ENCODE results near the gene CAMTA1.

Gene CAMTA1

DNA sequence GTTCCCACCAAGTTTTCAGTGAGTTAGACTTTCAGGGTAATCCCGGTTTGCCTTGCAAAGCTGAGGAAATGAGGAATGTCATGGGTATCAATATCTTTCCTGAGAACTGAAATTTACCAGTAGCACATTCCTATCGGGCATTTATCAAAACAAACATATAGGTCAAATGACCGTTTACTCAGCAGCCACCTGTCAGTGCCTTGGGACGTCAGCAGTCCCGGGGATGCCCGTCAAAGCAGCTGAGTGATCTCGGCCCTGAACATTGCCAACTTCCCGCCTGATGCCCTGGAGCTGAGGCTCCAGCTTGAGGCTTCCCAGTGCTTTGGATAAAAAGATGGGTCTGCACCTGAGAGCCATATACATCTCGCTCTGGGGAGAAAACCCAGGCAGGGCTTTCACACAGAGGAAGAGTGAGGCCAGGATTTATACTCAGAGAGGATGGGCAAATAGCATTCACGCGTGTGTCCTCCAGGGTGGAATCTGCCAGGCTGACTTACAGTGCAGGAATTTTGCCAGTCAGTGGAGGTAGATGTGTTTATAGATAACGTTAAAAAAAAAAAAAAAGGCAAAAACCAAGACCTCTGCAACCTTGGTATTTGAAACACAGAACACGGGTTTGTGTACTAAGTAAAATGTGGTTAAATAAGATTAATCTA is 550.1 kb downstream of the CAMTA1 start:
- no peak for DNase-seq

DNA sequence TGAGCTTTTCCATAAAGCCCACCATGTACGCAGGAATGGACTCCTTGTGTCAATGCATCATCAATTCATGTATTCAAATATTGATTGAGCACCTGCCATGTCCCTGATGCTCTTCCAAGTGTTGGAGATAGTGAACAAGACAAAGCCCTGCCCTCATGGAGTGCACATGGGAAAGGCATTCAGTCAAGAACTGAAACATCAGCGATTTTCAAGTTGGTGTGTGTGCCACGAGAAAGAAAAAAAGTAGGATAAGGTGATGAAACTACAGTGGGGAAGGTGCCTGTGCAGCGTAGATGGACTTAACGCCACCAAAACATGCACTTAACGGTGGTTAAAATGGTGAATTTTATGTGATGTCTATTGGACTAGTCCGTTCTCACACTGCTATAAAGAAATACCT is 553.2 kb downstream of the CAMTA1 start:
- no peak for DNase-seq

- DNase-seq: no peak
Measured at GRCh38 chr1:7339014-7339413, 553.8 kb downstream of the CAMTA1 start.

DNA sequence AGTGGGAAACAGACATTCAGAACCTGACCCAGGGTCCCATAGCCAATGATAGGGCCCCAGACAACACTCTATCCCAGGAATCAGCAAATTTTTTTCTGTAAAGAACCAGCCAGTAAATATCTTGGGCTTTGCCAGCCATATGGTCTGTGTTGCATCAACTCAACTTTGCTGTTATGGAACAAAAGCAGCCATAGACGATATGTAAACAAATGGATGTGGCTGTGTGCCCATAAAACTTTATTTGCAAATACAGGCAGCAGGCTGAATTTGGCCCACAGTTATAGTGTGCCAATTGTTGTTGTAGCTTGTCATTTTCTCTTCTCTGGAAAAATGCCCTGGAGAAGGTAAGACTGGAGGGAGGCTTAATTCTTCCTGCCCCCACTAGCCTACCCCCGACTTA is 554.7 kb downstream of the CAMTA1 start:
- peak; percentile 60 for DNase-seq

- DNase-seq: no peak
Measured at GRCh38 chr1:7341145-7341905, 556.1 kb downstream of the CAMTA1 start.

GRCh38 chr1:7343882-7344281 is 558.6 kb downstream of the CAMTA1 start:
- DNase-seq: no peak

DNA sequence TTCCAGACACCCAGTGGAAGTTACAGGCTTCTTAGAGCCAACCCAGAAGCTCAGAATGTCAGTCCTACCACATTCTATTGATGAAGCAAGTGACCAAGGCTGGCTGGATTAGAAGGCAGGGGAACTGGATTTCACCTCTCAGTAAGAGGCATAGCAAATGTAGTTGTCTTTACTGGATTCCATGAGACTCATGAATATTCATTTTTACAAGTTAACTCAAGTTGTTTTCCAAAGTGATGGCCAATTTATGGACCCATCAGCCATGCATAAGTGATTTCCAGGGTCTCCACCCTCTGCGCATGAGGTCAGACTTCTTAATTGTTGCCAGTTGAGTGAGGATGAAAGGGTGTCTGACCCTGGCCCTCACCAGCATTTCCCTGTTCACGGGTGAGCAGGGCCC is 559.0 kb downstream of the CAMTA1 start:
- no peak for DNase-seq

DNA sequence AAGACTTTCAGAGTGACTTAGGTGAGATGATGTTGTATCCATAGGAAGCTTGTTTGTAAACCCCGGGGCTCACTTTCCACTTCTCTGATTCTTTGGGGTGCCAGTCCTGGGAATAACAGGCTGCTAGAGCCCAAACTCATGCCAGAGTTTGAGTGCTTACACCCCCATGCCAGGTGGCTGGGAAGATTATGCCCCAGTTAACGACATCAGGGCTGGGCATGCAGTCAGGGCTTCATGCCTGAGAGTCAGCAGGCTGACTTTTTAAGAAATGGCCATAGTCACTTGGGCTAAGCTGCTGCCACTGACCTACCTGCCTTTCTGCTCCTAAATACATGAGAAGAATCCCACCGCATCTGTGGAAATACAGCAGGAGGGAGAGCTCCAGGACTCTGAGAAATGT is 560.3 kb downstream of the CAMTA1 start:
- no peak for DNase-seq

GRCh38 chr1:7346070-7346596 is 560.9 kb downstream of the CAMTA1 start:
- no peak for DNase-seq

DNA sequence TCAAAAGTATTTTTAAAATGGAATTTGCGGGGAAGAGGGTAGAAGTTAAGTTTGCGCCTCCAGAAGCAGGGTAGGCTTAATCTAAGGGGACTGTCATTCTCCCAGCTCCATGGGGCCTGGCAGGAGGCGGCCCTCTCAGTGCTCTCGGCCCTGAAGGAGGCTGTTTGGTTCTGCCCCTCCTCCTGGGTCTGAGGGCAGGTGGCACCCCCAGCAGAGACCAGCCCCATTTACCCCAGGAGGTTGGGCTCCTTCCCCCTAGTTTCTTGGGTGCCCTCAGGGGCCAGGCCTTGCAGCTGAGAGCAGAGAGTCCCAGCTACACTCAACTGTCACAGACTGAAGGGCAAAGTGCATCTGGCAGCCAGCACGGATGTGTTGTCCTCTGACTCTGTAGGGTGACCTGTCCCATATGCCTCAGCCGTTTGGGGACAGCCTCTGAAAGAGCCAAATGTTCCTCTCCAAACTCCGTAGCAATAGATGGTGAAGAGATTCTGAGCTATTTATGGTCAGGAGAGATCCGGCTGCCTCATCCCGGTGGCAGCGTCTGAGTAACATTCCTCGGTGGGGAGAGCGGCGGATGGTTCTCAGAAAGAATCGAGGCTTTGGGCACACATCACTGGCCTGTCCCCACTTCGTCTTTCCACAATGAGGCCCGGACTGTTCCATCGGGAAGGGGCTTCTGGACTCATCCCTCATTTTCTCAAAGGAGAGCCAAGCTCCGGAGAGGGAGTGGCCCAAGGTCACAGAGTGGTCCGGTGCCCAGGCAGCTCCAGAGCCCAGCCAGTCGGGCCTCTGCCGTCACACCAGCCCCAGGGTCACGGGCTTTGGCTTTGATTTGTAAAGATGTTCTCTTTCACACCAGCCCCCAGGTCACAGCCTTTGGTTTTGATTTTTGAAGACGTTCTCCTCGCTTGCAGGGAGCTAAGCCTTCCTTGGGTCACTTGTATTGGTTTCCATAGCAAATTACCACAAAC is 561.6 kb downstream of the CAMTA1 start:
- DNase-seq: no peak

- no peak for DNase-seq
Measured at GRCh38 chr1:7348073-7348472, 562.8 kb downstream of the CAMTA1 start.

- no peak for DNase-seq
Measured at GRCh38 chr1:7348580-7348979, 563.3 kb downstream of the CAMTA1 start.

DNA sequence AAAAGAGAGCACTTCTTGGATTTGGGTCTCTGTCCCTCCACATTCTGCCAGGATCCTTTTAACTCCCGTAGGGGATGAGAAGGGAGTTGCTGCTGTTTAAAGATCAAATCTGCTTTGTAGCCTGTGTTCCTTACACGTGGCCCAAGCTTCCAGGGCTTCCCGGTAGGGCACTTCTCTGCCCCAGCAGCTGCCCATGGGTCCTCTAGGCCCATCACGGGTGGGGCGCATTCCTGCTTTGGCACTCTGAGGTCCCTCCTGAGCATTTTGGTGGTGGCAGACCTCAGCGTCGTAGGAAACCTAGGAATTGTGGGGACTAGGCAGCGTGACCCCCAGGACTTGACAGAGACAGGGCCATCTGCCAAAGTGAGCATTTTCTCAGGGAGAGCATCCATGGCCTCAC is 565.5 kb downstream of the CAMTA1 start:
- no peak for DNase-seq

DNA sequence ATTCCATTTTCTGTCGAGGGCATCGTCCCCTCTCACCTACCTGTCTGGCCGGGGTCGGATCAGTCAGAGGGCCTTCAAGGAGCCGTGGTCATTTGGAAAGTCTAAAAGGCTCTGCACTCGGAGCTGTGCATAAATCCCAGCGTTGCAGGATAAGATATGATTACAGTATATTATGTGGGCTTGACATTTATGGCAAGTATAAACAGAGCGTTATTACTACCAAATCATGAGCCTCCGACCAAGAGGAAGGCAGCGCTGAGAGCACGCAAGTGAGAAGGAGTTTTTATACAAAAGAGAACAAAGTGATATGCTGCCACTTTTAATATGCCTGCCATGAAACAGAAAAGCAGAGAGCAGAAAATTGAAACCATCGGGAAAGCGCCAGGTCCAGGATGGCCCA is 566.4 kb downstream of the CAMTA1 start:
- DNase-seq: no peak

DNA sequence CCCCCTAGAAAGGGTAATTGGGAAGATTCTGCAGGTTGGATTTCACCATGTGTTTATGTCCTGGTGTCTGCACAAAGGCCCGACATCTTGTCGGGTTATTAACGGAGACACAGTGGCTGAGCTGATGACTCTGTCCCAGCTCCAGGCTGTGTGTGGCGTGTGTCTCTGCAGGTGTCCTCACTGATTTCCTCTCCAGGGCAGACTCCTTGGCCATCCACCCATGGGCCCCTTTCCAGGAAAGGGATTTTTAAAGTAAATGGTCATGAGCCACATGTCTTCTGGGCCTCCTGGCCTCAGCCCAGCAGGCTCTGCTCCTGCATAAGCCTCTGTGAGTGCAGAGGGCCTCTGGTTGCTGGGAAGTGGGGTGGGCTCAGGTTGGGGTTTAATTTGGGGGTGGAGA is 567.1 kb downstream of the CAMTA1 start:
- DNase-seq: no peak

DNA sequence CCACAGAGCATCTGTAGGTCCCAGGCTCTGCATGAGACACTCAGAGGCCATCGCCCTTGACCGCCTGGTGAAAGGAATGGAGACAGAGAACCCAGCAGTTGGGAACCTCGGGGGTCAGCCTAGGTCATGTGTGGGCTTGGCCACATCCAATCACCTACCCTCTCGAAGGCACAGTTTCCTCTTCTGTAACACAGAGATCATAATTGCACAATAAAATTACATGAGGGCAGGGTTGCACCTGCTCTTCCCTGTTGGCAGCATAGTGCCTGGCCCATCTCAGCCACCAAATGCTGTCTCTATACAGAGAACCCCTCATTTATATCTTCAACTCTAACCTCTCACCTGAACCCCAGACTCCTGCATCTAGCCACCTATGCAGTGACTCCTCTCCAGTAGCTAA is 567.7 kb downstream of the CAMTA1 start:
- no peak for DNase-seq

GRCh38 chr1:7355646-7356045 is 570.4 kb downstream of the CAMTA1 start:
- no peak for DNase-seq

GRCh38 chr1:7356079-7356478 is 570.8 kb downstream of the CAMTA1 start:
- DNase-seq: no peak

GRCh38 chr1:7358425-7358824 is 573.2 kb downstream of the CAMTA1 start:
- no peak for DNase-seq

- no peak for DNase-seq
Measured at GRCh38 chr1:7360526-7360925, 575.3 kb downstream of the CAMTA1 start.

DNA sequence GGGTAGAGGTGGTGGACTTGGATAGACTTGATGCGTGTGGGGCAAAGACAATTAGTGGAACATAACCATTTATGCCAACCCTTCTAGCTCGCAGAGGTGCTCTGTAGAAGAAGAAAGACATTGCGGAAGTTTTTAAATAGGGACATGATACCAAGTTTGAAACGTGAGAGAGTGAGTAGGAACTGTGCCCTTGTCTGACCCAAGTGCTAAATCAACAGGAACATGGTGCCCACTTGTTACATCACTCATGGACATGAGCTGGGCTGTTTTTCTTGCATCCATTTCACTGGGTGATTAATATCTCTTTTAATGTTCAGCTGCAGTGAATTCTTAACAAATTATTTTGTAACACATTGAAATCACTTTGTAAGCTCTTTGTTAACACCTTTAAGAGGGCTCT is 577.7 kb downstream of the CAMTA1 start:
- no peak for DNase-seq

DNA sequence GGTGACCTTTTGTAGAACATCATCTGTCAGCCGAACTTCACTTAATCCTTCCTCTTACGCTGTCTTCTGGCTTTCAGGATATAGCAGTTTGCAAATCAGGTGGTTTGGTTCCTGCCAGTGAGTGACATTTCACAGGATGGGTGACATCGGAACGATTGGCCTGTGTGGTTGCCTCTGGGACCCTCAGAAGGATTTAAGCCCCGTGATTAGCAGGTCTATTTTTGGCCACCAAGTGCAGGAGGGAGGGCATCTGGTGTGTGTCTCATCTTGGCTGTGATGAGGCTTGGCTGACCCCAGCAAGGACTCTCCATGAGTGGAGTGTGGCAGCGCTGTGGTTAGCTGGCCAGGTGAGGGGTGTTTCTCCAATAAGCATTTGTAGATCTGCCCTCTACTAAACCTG is 578.2 kb downstream of the CAMTA1 start:
- no peak for DNase-seq

- no peak for DNase-seq
Measured at GRCh38 chr1:7365706-7366105, 580.5 kb downstream of the CAMTA1 start.

Measured in NCI-H446 treated with DMSO at 0.1 percent for 48 hours (cell line).